IMR-90 (cell line): ENCODE results near the gene PRICKLE2. TPM values are rescaled to one million over a fixed set of nuclear protein-coding genes. Genes with fewer than 3 reads are reported as not detected.

Experiments
- ATAC-seq: fragments of 200-7000 bp; cut with Tn5 transposase; 2 replicates; pipeline ENCODE4 v1.9.1; 2020; ENCODE audit warnings: low read depth, mild to moderate bottlenecking, moderate library complexity
- BruUV-seq: library from RNA; stranded (reverse); fragments of 400-500 nt; replicated peaks from 2 replicates; lab custom pipeline; 2021; lab: Mats Ljungman, UMichigan
- CTCF ChIA-PET: fragments of 300-600 bp; formaldehyde crosslinking; extraction: SDS; loops from one replicate; lab custom pipeline; 2021; ENCODE audit warnings: antibody characterized with exemption; lab: Yijun Ruan, JAX
- POLR2A ChIA-PET: fragments of 300-600 bp; sonication (Branson Sonifier 250); formaldehyde crosslinking; loops from one replicate; lab custom pipeline; 2022; ENCODE audit warnings: antibody characterized with exemption; ENCODE audit not compliant: unreplicated experiment; lab: Charles Lee
- DNase-seq: peaks from one replicate; pipeline ENCODE4 v3.0.0; 2013
- H2AFZ ChIP-seq: replicated peaks from 2 replicates; pipeline ENCODE3; 2013; ENCODE audit warnings: low read length, mild to moderate bottlenecking; ENCODE audit not compliant: poor library complexity
- H2AK5ac ChIP-seq: 2 replicates; pipeline ENCODE4 v1.6.1; 2013; ENCODE audit warnings: low read depth, low read length, inconsistent platforms
- H2AK9ac ChIP-seq: replicated peaks from 2 replicates; pipeline ENCODE3; 2013; ENCODE audit warnings: mild to moderate bottlenecking, low read depth, low read length, moderate library complexity; ENCODE audit not compliant: poor library complexity
- H2BK120ac ChIP-seq: 2 replicates; pipeline ENCODE4 v1.6.1; 2013; ENCODE audit warnings: low read depth, low read length, inconsistent platforms
- H2BK15ac ChIP-seq: 3 replicates; pipeline ENCODE4 v1.6.1; 2013; ENCODE audit warnings: low read depth, low read length, inconsistent platforms
- H2BK20ac ChIP-seq: 2 replicates; pipeline ENCODE4 v1.6.1; 2013; ENCODE audit warnings: low read depth, mild to moderate bottlenecking, inconsistent platforms, low read length, moderate library complexity
- H2BK5ac ChIP-seq: 2 replicates; pipeline ENCODE4 v1.6.1; 2013; ENCODE audit warnings: mild to moderate bottlenecking, low read depth, low read length, inconsistent platforms; ENCODE audit not compliant: poor library complexity, severe bottlenecking
- H3K14ac ChIP-seq: replicated peaks from 2 replicates; pipeline ENCODE4 v1.6.1; 2013; ENCODE audit warnings: low read depth, low read length, inconsistent platforms
- H3K18ac ChIP-seq: 2 replicates; pipeline ENCODE4 v1.6.1; 2013; ENCODE audit warnings: low read depth, low read length, control low read depth
- H3K23ac ChIP-seq: 2 replicates; pipeline ENCODE4 v1.6.1; 2013; ENCODE audit warnings: low read depth, low read length, inconsistent platforms
- H3K27ac ChIP-seq: 2 replicates; pipeline ENCODE4 v1.5.1; 2013; ENCODE audit warnings: mild to moderate bottlenecking, control low read depth, low read length; ENCODE audit not compliant: insufficient read depth
- H3K27me3 ChIP-seq: 2 replicates; pipeline ENCODE4 v1.6.1; 2013; ENCODE audit warnings: low read length; ENCODE audit not compliant: control insufficient read depth, insufficient read depth
- H3K36me3 ChIP-seq: 2 replicates; pipeline ENCODE4 v1.6.1; 2013; ENCODE audit warnings: low read length, mixed read lengths; ENCODE audit not compliant: control insufficient read depth, insufficient read depth
- H3K4ac ChIP-seq: 2 replicates; pipeline ENCODE4 v1.6.1; 2013; ENCODE audit warnings: low read depth, low read length, inconsistent platforms
- H3K4me1 ChIP-seq: 2 replicates; pipeline ENCODE4 v1.6.1; 2013; ENCODE audit warnings: low read length, mixed read lengths; ENCODE audit not compliant: control insufficient read depth, insufficient read depth
- H3K4me2 ChIP-seq: 2 replicates; pipeline ENCODE4 v1.6.1; 2013; ENCODE audit warnings: low read depth, mild to moderate bottlenecking, control low read depth, low read length, moderate library complexity
- H3K4me3 ChIP-seq: 2 replicates; pipeline ENCODE4 v1.5.1; 2013; ENCODE audit warnings: low read depth, mild to moderate bottlenecking, control low read depth, low read length, moderate library complexity; ENCODE audit not compliant: insufficient read depth
- H3K56ac ChIP-seq: 2 replicates; pipeline ENCODE4 v1.6.1; 2013; ENCODE audit warnings: low read length, inconsistent platforms; ENCODE audit not compliant: insufficient read depth; ENCODE audit errors: extremely low read depth
- H3K79me1 ChIP-seq, 2 experiments: 2 replicates each; pipeline ENCODE4 v1.6.1; 2013; ENCODE audit warnings: low read length in 2 of 2, inconsistent platforms in 1 of 2, low read depth in 1 of 2
- H3K9ac ChIP-seq: 2 replicates; pipeline ENCODE4 v1.6.1; 2013; ENCODE audit warnings: low read depth, low read length, control low read depth
- H3K9me1 ChIP-seq: 2 replicates; pipeline ENCODE4 v1.6.1; 2013; ENCODE audit warnings: low read length, inconsistent platforms; ENCODE audit not compliant: insufficient read depth
- H3K9me3 ChIP-seq: 2 replicates; pipeline ENCODE4 v1.6.1; 2013; ENCODE audit warnings: low read length; ENCODE audit not compliant: control insufficient read depth, insufficient read depth
- H4K20me1 ChIP-seq: 2 replicates; pipeline ENCODE4 v1.6.1; 2013; ENCODE audit warnings: low read length, inconsistent platforms; ENCODE audit not compliant: insufficient read depth
- H4K5ac ChIP-seq: 2 replicates; pipeline ENCODE4 v1.6.1; 2013; ENCODE audit warnings: mild to moderate bottlenecking, low read depth, low read length, control low read depth
- H4K8ac ChIP-seq, 2 experiments: 2 replicates each; pipeline ENCODE4 v1.6.1; 2013; ENCODE audit warnings: low read depth in 2 of 2, low read length in 2 of 2, control low read depth in 1 of 2, inconsistent platforms in 1 of 2
- H4K91ac ChIP-seq: 2 replicates; pipeline ENCODE4 v1.6.1; 2013; ENCODE audit warnings: low read depth, low read length, inconsistent platforms; ENCODE audit not compliant: insufficient read depth
- CEBPB ChIP-seq: IDR thresholded peaks from 2 replicates; pipeline ENCODE4 v1.6.1; 2012; ENCODE audit warnings: low read depth, low read length, improper control_type of control experiment
- MAFK ChIP-seq: IDR thresholded peaks from 2 replicates; pipeline ENCODE4 v1.6.1; 2012; ENCODE audit warnings: low read depth, low read length, improper control_type of control experiment
- RCOR1 ChIP-seq: IDR thresholded peaks from 2 replicates; pipeline ENCODE4 v1.6.1; 2012; ENCODE audit warnings: mild to moderate bottlenecking, low read length, improper control_type of control experiment; ENCODE audit not compliant: insufficient replicate concordance
- WGBS, 2 experiments: methylation state at CpG; one replicate each; pipeline versions ENCODE4 v1.1.5 to v1.1.7; 2013; ENCODE audit warnings: missing lambda C conversion rate in 2 of 2; ENCODE audit not compliant: insufficient read length in 1 of 2; ENCODE audit errors: extremely low coverage in 2 of 2; 5-methylcytosine and 5-hydroxymethylcytosine counted together
- dilution Hi-C: fragments of 300-500 bp; cut with HindIII; formaldehyde crosslinking; loops from one replicate; pipeline ENCODE4 v1.14.3; 2018; ENCODE audit warnings: low sequenced_read_pairs; ENCODE audit not compliant: unreplicated experiment
- in situ Hi-C: fragments of 300-500 bp; cut with MboI; formaldehyde crosslinking; loops from 3 replicates; pipeline ENCODE4 v1.14.3; 2019; ENCODE audit warnings: low sequenced_read_pairs, inconsistent platforms, mixed read lengths
- intact Hi-C: fragments of 100-400 bp; cut with micrococcal nuclease; formaldehyde crosslinking; loops from 2 replicates; pipeline ENCODE4 v1.10.0; 2022
- polyA plus RNA-seq, 3 experiments: library from polyadenylated mRNA; depleted of rRNA; stranded (reverse); fragments of >200 nt; gene quantifications; 2 replicates each; pipeline ENCODE4 v1.2.3, GENCODE V29; 2012; ENCODE audit warnings: low replicate concordance in 1 of 3
- total RNA-seq: library from RNA; depleted of rRNA; stranded (reverse); fragments of >200 nt; gene quantifications from 2 replicates; pipeline ENCODE4 v1.2.3, GENCODE V29; 2012

Gene PRICKLE2
- total and polyA plus RNA-seq, 2 of the 4 experiments (the other 2 are of a cell fraction) = 4.1 to 14.2 TPM

- no peak overlapping the region for H3K4ac ChIP-seq
- no peak overlapping the region for H2BK5ac ChIP-seq
- no peak overlapping the region for H2AFZ ChIP-seq
- no peaks in the 10 kb centered on the region for H3K9me3 ChIP-seq
- H2BK120ac ChIP-seq = no peak overlapping the region
- peaks cover 22% of the 10 kb centered on the region for H4K20me1 ChIP-seq
- no peaks in the 10 kb centered on the region for H3K27me3 ChIP-seq
- peaks cover 16% of the 10 kb centered on the region for H3K36me3 ChIP-seq
- no peak overlapping the region for H3K18ac ChIP-seq
- POLR2A ChIA-PET = no interaction called here
- H3K4me1 ChIP-seq = peaks cover 8% of the 10 kb centered on the region
- no peak overlapping the region for H2BK15ac ChIP-seq
- no peak overlapping the region for H3K4me3 ChIP-seq
- TF ChIP-seq MAFK (no peak), CEBPB (no peak), RCOR1 (no peak)
- ATAC-seq (no peak; the same call in 1 of the 2 replicates), DNase-seq (no peak)
- in situ Hi-C loops (no loop called here), dilution Hi-C loops (no loop called here), intact Hi-C loops (no loop called here)
- H3K79me1 ChIP-seq = peaks cover 22 to 76% of the 10 kb centered on the region in 2 experiments
- peaks cover 43% of the 10 kb centered on the region for H3K9me1 ChIP-seq
- H3K9ac ChIP-seq = no peak overlapping the region
- CTCF ChIA-PET = interaction anchor here (0.8 kb wide), 1 partner anchor 21 kb away, joined by 3 read pairs; no protein-coding TSS in a partner anchor
- H4K91ac ChIP-seq = no peak overlapping the region
- H3K14ac ChIP-seq = no peak overlapping the region
- no peak overlapping the region for H2BK20ac ChIP-seq
- H2AK5ac ChIP-seq = no peak overlapping the region
- WGBS, 2 experiments = no CpG with 5 or more reads among the region's 1 CpG
- H4K5ac ChIP-seq = no peak overlapping the region
- H3K27ac ChIP-seq = no peak overlapping the region
- no peak overlapping the region for H3K4me2 ChIP-seq
- no TSS peak for BruUV-seq
- no peak overlapping the region for H4K8ac ChIP-seq
- H2AK9ac ChIP-seq = no peak overlapping the region
- H3K23ac ChIP-seq = peak overlapping the region; percentile 48; the same call in 1 of the 2 replicates
- no peak overlapping the region; the same call in 1 of the 2 replicates for H3K56ac ChIP-seq
Measured at GRCh38 chr3:64109438-64109837, 115.8 kb downstream of the PRICKLE2 start.
